ENCODE results near the gene KRT37.

KRT37 gene

DNA sequence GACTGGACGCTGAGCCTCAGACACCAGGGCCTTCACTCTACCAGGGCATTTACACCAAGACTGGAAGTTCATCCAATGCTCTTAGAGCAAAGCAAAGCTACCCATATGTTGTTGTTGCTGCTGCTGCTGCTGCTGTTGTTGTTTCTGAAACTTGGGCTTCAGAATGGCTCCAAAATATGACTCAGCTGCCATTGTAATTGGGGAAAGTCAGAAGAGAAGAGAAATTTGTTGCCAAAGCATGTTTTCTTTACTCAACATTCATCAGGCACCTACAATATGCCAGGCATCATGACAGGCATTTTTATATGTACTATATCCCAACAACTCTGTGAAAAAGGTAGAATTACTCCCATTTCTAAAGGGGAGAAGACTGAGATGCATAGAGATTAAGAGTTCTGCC is 30.9 kb upstream of the KRT37 start:
- no peaks in the 10 kb centered on the region for H3K4me1 ChIP-seq (ENCODE audit: control insufficient read depth, insufficient read depth, low read length)
- H3K9me3 ChIP-seq (ENCODE audit: control insufficient read depth, insufficient read depth, low read depth, low read length), result no peaks in the 10 kb centered on the region
- no peaks in the 10 kb centered on the region for H3K36me3 ChIP-seq (ENCODE audit: control insufficient read depth in 2 of 2, insufficient read depth in 1 of 2, low read length in 2 of 2)
- ChIA-PET CTCF (no interaction called here), POLR2A (no interaction called here)
- TF ChIP-seq, protein P1, sequence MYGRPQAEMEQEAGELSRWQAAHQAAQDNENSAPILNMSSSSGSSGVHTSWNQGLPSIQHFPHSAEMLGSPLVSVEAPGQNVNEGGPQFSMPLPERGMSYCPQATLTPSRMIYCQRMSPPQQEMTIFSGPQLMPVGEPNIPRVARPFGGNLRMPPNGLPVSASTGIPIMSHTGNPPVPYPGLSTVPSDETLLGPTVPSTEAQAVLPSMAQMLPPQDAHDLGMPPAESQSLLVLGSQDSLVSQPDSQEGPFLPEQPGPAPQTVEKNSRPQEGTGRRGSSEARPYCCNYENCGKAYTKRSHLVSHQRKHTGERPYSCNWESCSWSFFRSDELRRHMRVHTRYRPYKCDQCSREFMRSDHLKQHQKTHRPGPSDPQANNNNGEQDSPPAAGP (tag by site-specific recombination; IDR thresholded peaks at IDR 0.05), result no peak
- TF ChIP-seq KLF7 (tag by site-specific recombination; IDR thresholded peaks at IDR 0.05; ENCODE audit: borderline replicate concordance) (no peak), ZNF341 (tag by site-specific recombination; IDR thresholded peaks at IDR 0.05; ENCODE audit: low read depth) (no peak), ZSCAN23 (tag by site-specific recombination; IDR thresholded peaks at IDR 0.05) (no peak), SCRT1 (tag by site-specific recombination; IDR thresholded peaks at IDR 0.05; ENCODE audit: borderline replicate concordance) (no peak), ZNF223 (tag by site-specific recombination; IDR thresholded peaks at IDR 0.05) (no peak), ZNF350 (tag by site-specific recombination; IDR thresholded peaks at IDR 0.05) (no peak), ZNF423 (tag by site-specific recombination; IDR thresholded peaks at IDR 0.05) (no peak), ZNF211 (tag by site-specific recombination; IDR thresholded peaks at IDR 0.05; ENCODE audit: low read depth) (no peak), ZNF335 (tag by site-specific recombination; conservative IDR thresholded peaks at IDR 0.05) (no peak), YY2 (tag by site-specific recombination; IDR thresholded peaks at IDR 0.05) (no peak), ZNF121 (tag by site-specific recombination; IDR thresholded peaks at IDR 0.05) (no peak), RBAK (tag by site-specific recombination; IDR thresholded peaks at IDR 0.05) (no peak), ZNF707 (tag by site-specific recombination; IDR thresholded peaks at IDR 0.05) (no peak), ZNF16 (tag by site-specific recombination; IDR thresholded peaks at IDR 0.05; ENCODE audit: low read depth) (no peak)
- TF ChIP-seq, protein P2, sequence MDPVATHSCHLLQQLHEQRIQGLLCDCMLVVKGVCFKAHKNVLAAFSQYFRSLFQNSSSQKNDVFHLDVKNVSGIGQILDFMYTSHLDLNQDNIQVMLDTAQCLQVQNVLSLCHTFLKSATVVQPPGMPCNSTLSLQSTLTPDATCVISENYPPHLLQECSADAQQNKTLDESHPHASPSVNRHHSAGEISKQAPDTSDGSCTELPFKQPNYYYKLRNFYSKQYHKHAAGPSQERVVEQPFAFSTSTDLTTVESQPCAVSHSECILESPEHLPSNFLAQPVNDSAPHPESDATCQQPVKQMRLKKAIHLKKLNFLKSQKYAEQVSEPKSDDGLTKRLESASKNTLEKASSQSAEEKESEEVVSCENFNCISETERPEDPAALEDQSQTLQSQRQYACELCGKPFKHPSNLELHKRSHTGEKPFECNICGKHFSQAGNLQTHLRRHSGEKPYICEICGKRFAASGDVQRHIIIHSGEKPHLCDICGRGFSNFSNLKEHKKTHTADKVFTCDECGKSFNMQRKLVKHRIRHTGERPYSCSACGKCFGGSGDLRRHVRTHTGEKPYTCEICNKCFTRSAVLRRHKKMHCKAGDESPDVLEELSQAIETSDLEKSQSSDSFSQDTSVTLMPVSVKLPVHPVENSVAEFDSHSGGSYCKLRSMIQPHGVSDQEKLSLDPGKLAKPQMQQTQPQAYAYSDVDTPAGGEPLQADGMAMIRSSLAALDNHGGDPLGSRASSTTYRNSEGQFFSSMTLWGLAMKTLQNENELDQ (tag by site-specific recombination; IDR thresholded peaks at IDR 0.05; ENCODE audit: low read depth), result no peak
- TF ChIP-seq, protein P3, sequence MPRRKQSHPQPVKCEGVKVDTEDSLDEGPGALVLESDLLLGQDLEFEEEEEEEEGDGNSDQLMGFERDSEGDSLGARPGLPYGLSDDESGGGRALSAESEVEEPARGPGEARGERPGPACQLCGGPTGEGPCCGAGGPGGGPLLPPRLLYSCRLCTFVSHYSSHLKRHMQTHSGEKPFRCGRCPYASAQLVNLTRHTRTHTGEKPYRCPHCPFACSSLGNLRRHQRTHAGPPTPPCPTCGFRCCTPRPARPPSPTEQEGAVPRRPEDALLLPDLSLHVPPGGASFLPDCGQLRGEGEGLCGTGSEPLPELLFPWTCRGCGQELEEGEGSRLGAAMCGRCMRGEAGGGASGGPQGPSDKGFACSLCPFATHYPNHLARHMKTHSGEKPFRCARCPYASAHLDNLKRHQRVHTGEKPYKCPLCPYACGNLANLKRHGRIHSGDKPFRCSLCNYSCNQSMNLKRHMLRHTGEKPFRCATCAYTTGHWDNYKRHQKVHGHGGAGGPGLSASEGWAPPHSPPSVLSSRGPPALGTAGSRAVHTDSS (tag by site-specific recombination; IDR thresholded peaks at IDR 0.05), result no peak
- no peak overlapping the region for H3K4me3 ChIP-seq (ENCODE audit: low read depth, low read length)
- no peak overlapping the region for H3K27ac ChIP-seq (ENCODE audit: extremely low read depth, low read depth, low read length)

DNA sequence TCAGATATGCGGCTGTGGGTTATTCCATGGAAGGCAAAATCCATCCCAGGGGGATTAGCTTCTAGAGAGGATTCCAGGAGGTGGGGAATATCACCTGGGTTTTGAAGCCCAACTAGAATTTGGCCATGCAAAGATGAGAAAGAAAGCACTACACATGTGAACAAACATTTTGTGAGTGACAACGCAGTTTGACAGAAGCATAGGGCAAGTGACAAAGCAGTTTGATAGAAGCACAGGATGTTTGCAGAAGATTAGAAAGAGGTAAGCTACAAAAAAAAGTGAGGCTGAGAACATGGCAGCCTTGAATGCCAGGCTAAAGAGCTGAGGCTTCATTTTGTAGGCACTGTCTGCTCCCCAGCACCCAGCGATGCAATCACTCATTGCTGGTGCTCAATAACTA is 28.7 kb upstream of the KRT37 start:
- Histone ChIP-seq H3K4me3 (ENCODE audit: low read depth, low read length) (no peak overlapping the region), H3K36me3 (ENCODE audit: control insufficient read depth in 2 of 2, insufficient read depth in 1 of 2, low read length in 2 of 2) (no peaks in the 10 kb centered on the region), H3K27ac (ENCODE audit: extremely low read depth, low read depth, low read length) (no peak overlapping the region), H3K9me3 (ENCODE audit: control insufficient read depth, insufficient read depth, low read depth, low read length) (no peaks in the 10 kb centered on the region), H3K4me1 (ENCODE audit: control insufficient read depth, insufficient read depth, low read length) (no peaks in the 10 kb centered on the region)
- CTCF ChIA-PET, result interaction anchor here (0.9 to 2.2 kb wide), 2 partner anchors 97 to 210 kb away, joined by 3 to 7 read pairs; no protein-coding TSS in a partner anchor
- POLR2A ChIA-PET, result no interaction called here
- no peak for TF ChIP-seq ZSCAN16 (tag by site-specific recombination; IDR thresholded peaks at IDR 0.05)
- TF ChIP-seq SCRT2 (tag by site-specific recombination; IDR thresholded peaks at IDR 0.05), result no peak
- TF ChIP-seq ZNF157 (tag by site-specific recombination; IDR thresholded peaks at IDR 0.05), result no peak
- TF ChIP-seq, protein P4, sequence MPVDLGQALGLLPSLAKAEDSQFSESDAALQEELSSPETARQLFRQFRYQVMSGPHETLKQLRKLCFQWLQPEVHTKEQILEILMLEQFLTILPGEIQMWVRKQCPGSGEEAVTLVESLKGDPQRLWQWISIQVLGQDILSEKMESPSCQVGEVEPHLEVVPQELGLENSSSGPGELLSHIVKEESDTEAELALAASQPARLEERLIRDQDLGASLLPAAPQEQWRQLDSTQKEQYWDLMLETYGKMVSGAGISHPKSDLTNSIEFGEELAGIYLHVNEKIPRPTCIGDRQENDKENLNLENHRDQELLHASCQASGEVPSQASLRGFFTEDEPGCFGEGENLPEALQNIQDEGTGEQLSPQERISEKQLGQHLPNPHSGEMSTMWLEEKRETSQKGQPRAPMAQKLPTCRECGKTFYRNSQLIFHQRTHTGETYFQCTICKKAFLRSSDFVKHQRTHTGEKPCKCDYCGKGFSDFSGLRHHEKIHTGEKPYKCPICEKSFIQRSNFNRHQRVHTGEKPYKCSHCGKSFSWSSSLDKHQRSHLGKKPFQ (tag by site-specific recombination; IDR thresholded peaks at IDR 0.05), result no peak
- no peak for TF ChIP-seq ZNF266 (tag by site-specific recombination; IDR thresholded peaks at IDR 0.05; ENCODE audit: low read depth)
- TF ChIP-seq, protein P5, sequence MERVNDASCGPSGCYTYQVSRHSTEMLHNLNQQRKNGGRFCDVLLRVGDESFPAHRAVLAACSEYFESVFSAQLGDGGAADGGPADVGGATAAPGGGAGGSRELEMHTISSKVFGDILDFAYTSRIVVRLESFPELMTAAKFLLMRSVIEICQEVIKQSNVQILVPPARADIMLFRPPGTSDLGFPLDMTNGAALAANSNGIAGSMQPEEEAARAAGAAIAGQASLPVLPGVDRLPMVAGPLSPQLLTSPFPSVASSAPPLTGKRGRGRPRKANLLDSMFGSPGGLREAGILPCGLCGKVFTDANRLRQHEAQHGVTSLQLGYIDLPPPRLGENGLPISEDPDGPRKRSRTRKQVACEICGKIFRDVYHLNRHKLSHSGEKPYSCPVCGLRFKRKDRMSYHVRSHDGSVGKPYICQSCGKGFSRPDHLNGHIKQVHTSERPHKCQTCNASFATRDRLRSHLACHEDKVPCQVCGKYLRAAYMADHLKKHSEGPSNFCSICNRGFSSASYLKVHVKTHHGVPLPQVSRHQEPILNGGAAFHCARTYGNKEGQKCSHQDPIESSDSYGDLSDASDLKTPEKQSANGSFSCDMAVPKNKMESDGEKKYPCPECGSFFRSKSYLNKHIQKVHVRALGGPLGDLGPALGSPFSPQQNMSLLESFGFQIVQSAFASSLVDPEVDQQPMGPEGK (tag by site-specific recombination; IDR thresholded peaks at IDR 0.05), result no peak
- no peak for TF ChIP-seq TRIM28 (IDR thresholded peaks at IDR 0.05; ENCODE audit: borderline replicate concordance, low read length)
- TF ChIP-seq ZNF792 (tag by site-specific recombination; IDR thresholded peaks at IDR 0.05), result no peak
- no peak for TF ChIP-seq ZNF354C (tag by site-specific recombination; IDR thresholded peaks at IDR 0.05; ENCODE audit: borderline replicate concordance, low read depth)
- TF ChIP-seq ZNF10 (tag by site-specific recombination; IDR thresholded peaks at IDR 0.05), result no peak
- TF ChIP-seq ZNF660 (tag by site-specific recombination; IDR thresholded peaks at IDR 0.05), result no peak
